HepG2 (cell line): ENCODE measurements around the gene PNMA8C. TPM values are rescaled to one million over a fixed set of nuclear protein-coding genes. Genes with fewer than 3 reads are reported as not detected.

Experiments
- ATF5 ChIP-seq: sonication (generic); formaldehyde crosslinking; IDR thresholded peaks from 2 replicates; pipeline ENCODE4 v1.4.0; 2020; ENCODE audit warnings: mild to moderate bottlenecking, low read depth, missing genetic modification reagents
- BRD4 ChIP-seq: sonication (generic); formaldehyde crosslinking; IDR thresholded peaks from 2 replicates; pipeline ENCODE4 v1.4.0; 2020; ENCODE audit warnings: missing genetic modification reagents
- GPBP1L1 ChIP-seq: sonication (generic); formaldehyde crosslinking; IDR thresholded peaks from 2 replicates; pipeline ENCODE4 v1.5.0; 2020; ENCODE audit warnings: mild to moderate bottlenecking, missing genetic modification reagents
- IRF2 ChIP-seq: IDR thresholded peaks from 2 replicates; pipeline ENCODE4 v1.6.1; 2018; ENCODE audit warnings: missing genetic modification reagents, missing compliant biosample characterization
- JDP2 ChIP-seq: sonication (generic); formaldehyde crosslinking; IDR thresholded peaks from 2 replicates; pipeline ENCODE4 v1.8.1; 2022; ENCODE audit warnings: missing genetic modification reagents, borderline replicate concordance
- MYPOP ChIP-seq: sonication (generic); formaldehyde crosslinking; IDR thresholded peaks from 2 replicates; pipeline ENCODE4 v1.8.1; 2023; ENCODE audit warnings: mild to moderate bottlenecking, moderate library complexity, missing genetic modification reagents
- RAD51 ChIP-seq: fragments of 450-650 bp; IDR thresholded peaks from 2 replicates; pipeline ENCODE4 v1.6.1; 2016; ENCODE audit warnings: borderline replicate concordance
- RBFOX2 ChIP-seq: fragments of 200-400 bp; formaldehyde crosslinking; IDR thresholded peaks from 2 replicates; pipeline ENCODE4 v1.6.1; 2017; ENCODE audit warnings: low read depth, mild to moderate bottlenecking, low read length
- RXRA ChIP-seq: sonication (generic); formaldehyde crosslinking; IDR thresholded peaks from 2 replicates; pipeline ENCODE4 v1.5.1; 2020; ENCODE audit warnings: missing genetic modification reagents
- TFAP4 ChIP-seq: sonication (generic); IDR thresholded peaks from 2 replicates; pipeline ENCODE4 v1.6.1; 2016; ENCODE audit warnings: low read depth, borderline replicate concordance
- TOPORS ChIP-seq: sonication (generic); formaldehyde crosslinking; IDR thresholded peaks from 2 replicates; pipeline ENCODE4 v1.8.0; 2023; ENCODE audit warnings: mild to moderate bottlenecking, missing genetic modification reagents
- ZBTB20 ChIP-seq: sonication (generic); formaldehyde crosslinking; IDR thresholded peaks from 2 replicates; pipeline ENCODE4 v1.8.1; 2023; ENCODE audit warnings: missing genetic modification reagents, low read depth, mild to moderate bottlenecking, borderline replicate concordance
- ZBTB37 ChIP-seq: sonication (generic); formaldehyde crosslinking; IDR thresholded peaks from 2 replicates; pipeline ENCODE4 v1.4.0; 2020; ENCODE audit warnings: mild to moderate bottlenecking, missing genetic modification reagents
- ZFY ChIP-seq: sonication (generic); formaldehyde crosslinking; IDR thresholded peaks from 2 replicates; pipeline ENCODE4 v1.4.0; 2020; ENCODE audit warnings: missing genetic modification reagents
- ZNF263 ChIP-seq: sonication (generic); formaldehyde crosslinking; IDR thresholded peaks from 2 replicates; pipeline ENCODE4 v1.4.0; 2020; ENCODE audit warnings: missing genetic modification reagents
- ZNF567 ChIP-seq: sonication (generic); formaldehyde crosslinking; IDR thresholded peaks from 2 replicates; pipeline ENCODE4 v1.8.1; 2023; ENCODE audit warnings: mild to moderate bottlenecking, missing genetic modification reagents, borderline replicate concordance
- ZNF710 ChIP-seq: sonication (generic); formaldehyde crosslinking; IDR thresholded peaks from 2 replicates; pipeline ENCODE4 v1.5.0; 2020; ENCODE audit warnings: mild to moderate bottlenecking, missing genetic modification reagents, borderline replicate concordance
- ZNF720 ChIP-seq: sonication (generic); formaldehyde crosslinking; IDR thresholded peaks from 2 replicates; pipeline ENCODE4 v1.4.0; 2020; ENCODE audit warnings: missing genetic modification reagents
- ZSCAN5A ChIP-seq: sonication (generic); formaldehyde crosslinking; IDR thresholded peaks from 2 replicates; pipeline ENCODE4 v1.8.0; 2022; ENCODE audit warnings: mild to moderate bottlenecking, missing genetic modification reagents, borderline replicate concordance
- polyA plus RNA-seq, 8 experiments: library from polyadenylated mRNA; depleted of rRNA in 3 of 8; stranded (reverse) in 7 of 8; unstranded in 1 of 8; fragments of >200 nt; fragmentation: Illumina TruSeq in 4 of 8; extraction: Trizol in 4 of 8; gene quantifications; 2 replicates each; pipeline versions ENCODE4 v1.2.1 to v1.2.3, GENCODE V29; 2011 to 2016; ENCODE audit warnings: low read depth in 4 of 8, missing spikeins in 1 of 8, mixed read lengths in 1 of 8; ENCODE audit not compliant: insufficient read depth in 1 of 8
- total RNA-seq, 5 experiments: library from RNA; depleted of rRNA; stranded (reverse); fragments of >200 nt; fragmentation: Illumina TruSeq; extraction: Trizol; gene quantifications; 2 replicates each; pipeline ENCODE4 v1.2.3, GENCODE V29; 2016; ENCODE audit warnings: low read depth in 1 of 5

Gene PNMA8C
- total and polyA plus RNA-seq, 2 of the 13 experiments (the other 11 are each of a cell fraction or from before 2014, with no cell fraction given): not detected

- TF ChIP-seq ZBTB37: 0 out of 2 replicates have a peak, but pooled peaks have one; percentile 71
- TF ChIP-seq ZNF720 (CRISPR knock-in tag): no peak
- TF ChIP-seq TFAP4: no peak
- 0 out of 2 replicates have a peak, but pooled peaks have one; percentile 20 for TF ChIP-seq ZNF710 (CRISPR knock-in tag)
- peak; percentile 62; the same call in 1 of the 2 replicates for TF ChIP-seq ZFY (CRISPR knock-in tag)
- TF ChIP-seq MYPOP (CRISPR knock-in tag): no peak
- no peak for TF ChIP-seq ZNF263
- 0 out of 2 replicates have a peak, but pooled peaks have one; percentile 13 for TF ChIP-seq ZNF567 (CRISPR knock-in tag)
- TF ChIP-seq ZSCAN5A (CRISPR knock-in tag): no peak
- no peak; the same call in none of the 2 replicates for TF ChIP-seq BRD4 (CRISPR knock-in tag)
- TF ChIP-seq JDP2 (CRISPR knock-in tag): no peak
- TF ChIP-seq IRF2 (CRISPR knock-in tag): no peak
- TF ChIP-seq GPBP1L1 (CRISPR knock-in tag): no peak
- 0 out of 2 replicates have a peak, but pooled peaks have one; percentile 80 for TF ChIP-seq ATF5 (CRISPR knock-in tag)
- no peak for TF ChIP-seq RAD51
- peak; percentile 11; the same call in 1 of the 2 replicates for TF ChIP-seq ZBTB20
- peak; percentile 62 for TF ChIP-seq RBFOX2
- 0 out of 2 replicates have a peak, but pooled peaks have one; percentile 10 for TF ChIP-seq TOPORS
- 0 out of 2 replicates have a peak, but pooled peaks have one; percentile 15 for TF ChIP-seq RXRA
Measured at GRCh38 chr19:46404753-46405468, 23.8 kb downstream of the PNMA8C start (continued).
